ENCODE measurements around the gene CTNNA2.

CTNNA2 gene

GRCh38 chr2:79619442-79619841 is 106.6 kb downstream of the CTNNA2 start:
- DNase-seq = no peak

- no peak for DNase-seq
These were observed 107.1 kb downstream of the CTNNA2 start for GRCh38 chr2:79619976-79620375.

- DNase-seq = no peak
These were observed 107.8 kb downstream of the CTNNA2 start for GRCh38 chr2:79620679-79621078.

GRCh38 chr2:79621252-79621651 is 108.4 kb downstream of the CTNNA2 start:
- no peak for DNase-seq

GRCh38 chr2:79621755-79622154 is 108.9 kb downstream of the CTNNA2 start:
- no peak for DNase-seq

GRCh38 chr2:79622508-79622907 is 109.7 kb downstream of the CTNNA2 start:
- no peak for DNase-seq

- DNase-seq = no peak
These were observed 114.4 kb downstream of the CTNNA2 start for GRCh38 chr2:79627237-79627636.

- DNase-seq = no peak
These were observed 117.2 kb downstream of the CTNNA2 start for GRCh38 chr2:79630060-79630459.

GRCh38 chr2:79630972-79631557 is 118.2 kb downstream of the CTNNA2 start:
- DNase-seq = no peak

GRCh38 chr2:79638410-79638809 is 125.6 kb downstream of the CTNNA2 start:
- no peak for DNase-seq

GRCh38 chr2:79638954-79639353 is 126.1 kb downstream of the CTNNA2 start:
- DNase-seq = no peak

- DNase-seq = no peak
These were observed 127.2 kb downstream of the CTNNA2 start for GRCh38 chr2:79640001-79640400.

- DNase-seq = no peak
These were observed 136.7 kb downstream of the CTNNA2 start for GRCh38 chr2:79649531-79649930.

GRCh38 chr2:79660557-79660956 is 147.7 kb downstream of the CTNNA2 start:
- DNase-seq = no peak

- no peak for DNase-seq
These were observed 152.2 kb downstream of the CTNNA2 start for GRCh38 chr2:79665091-79665490.

- no peak for DNase-seq
These were observed 153.6 kb downstream of the CTNNA2 start for GRCh38 chr2:79666430-79666829.

GRCh38 chr2:79669714-79670113 is 156.9 kb downstream of the CTNNA2 start:
- no peak for DNase-seq

GRCh38 chr2:79670198-79670597 is 157.3 kb downstream of the CTNNA2 start:
- DNase-seq = no peak

GRCh38 chr2:79686884-79687283 is 174.0 kb downstream of the CTNNA2 start:
- DNase-seq = no peak

GRCh38 chr2:79695248-79695647 is 182.4 kb downstream of the CTNNA2 start:
- DNase-seq = no peak

GRCh38 chr2:79697200-79697599 is 184.3 kb downstream of the CTNNA2 start:
- no peak for DNase-seq

- no peak for DNase-seq
These were observed 187.8 kb downstream of the CTNNA2 start for GRCh38 chr2:79700651-79701050.

GRCh38 chr2:79702905-79703304 is 190.1 kb downstream of the CTNNA2 start:
- DNase-seq = no peak

- DNase-seq = no peak
These were observed 198.2 kb downstream of the CTNNA2 start for GRCh38 chr2:79711098-79711497.

GRCh38 chr2:79713131-79713785 is 200.4 kb downstream of the CTNNA2 start:
- no peak for DNase-seq

All from stimulated activated CD4-positive, alpha-beta T cell treated with anti-CD3 and anti-CD28 coated beads, Interleukin-2, amount 100 ng/mL, for 24 hours (primary cell).